ENCODE results near the gene ADD1. TPM values are rescaled to one million over a fixed set of nuclear protein-coding genes. Genes with fewer than 3 reads are reported as not detected.

The ADD1 gene
- total RNA-seq, 1 experiment from 2014 or later = 232 TPM

GRCh38 chr4:2977211-2978088, 133.8 kb downstream of the ADD1 start:
- no TSS peak for BruUV-seq (replicated peaks)
- no peak overlapping the region for H3K4me3 ChIP-seq (ENCODE audit: low read depth, low read length, poor library complexity, severe bottlenecking)
- H3K9me3 ChIP-seq (ENCODE audit: low read depth, low read length, poor library complexity, severe bottlenecking) = peaks cover 5% of the 10 kb centered on the region
- no peak overlapping the region for H3K27ac ChIP-seq (ENCODE audit: low read depth, low read length, poor library complexity, severe bottlenecking)
- DNase-seq (ENCODE audit: low spot score) = no peak
- POLR2A ChIA-PET (ENCODE audit: low non-redundant PET) = no interaction called here
- H3K27me3 ChIP-seq (replicated peaks; ENCODE audit: insufficient read depth, low read depth, low read length, poor library complexity) = no peaks in the 10 kb centered on the region
- no peaks in the 10 kb centered on the region for H3K36me3 ChIP-seq (ENCODE audit: insufficient read depth, low read length, poor library complexity, severe bottlenecking)
- CTCF ChIA-PET = interaction anchor here (0.6 to 1.2 kb wide), 4 partner anchors 12 to 903 kb away, joined by 3 to 6 read pairs (median 4); partner anchors contain the start of genes GRK4 and NOP14
- TF ChIP-seq EZH2 (IDR thresholded peaks at IDR 0.05; ENCODE audit: borderline replicate concordance, low read depth, low read length, poor library complexity, severe bottlenecking) (no peak), CTCF (conservative IDR thresholded peaks at IDR 0.05; ENCODE audit: low read depth, low read length) (no peak)
- intact Hi-C loops (cut with micrococcal nuclease; ENCODE audit: unreplicated experiment) = no loop called here
- H3K4me1 ChIP-seq (ENCODE audit: insufficient read depth, low read length, poor library complexity, severe bottlenecking) = no peaks in the 10 kb centered on the region

Other genes with a start within 250 kb of the ADD1 start
- 31.9 and 32.5 TPM in 2 replicates for gene TNIP2, start 87.5 kb upstream of the ADD1 start, total RNA-seq (2021)
- 34.4 and 37.7 TPM in 2 replicates for gene SH3BP2, start 50.8 kb upstream of the ADD1 start, total RNA-seq (2021)
- 60.9 and 69.9 TPM in 2 replicates for gene NOP14, start 119.6 kb downstream of the ADD1 start, total RNA-seq (2021)
- 5.9 and 7.5 TPM in 2 replicates for gene GRK4, start 119.7 kb downstream of the ADD1 start, total RNA-seq (2021)
- not detected in 2 replicates for gene HTT-AS, start 230.7 kb downstream of the ADD1 start, total RNA-seq (2021)
- gene HTT, start 230.8 kb downstream of the ADD1 start, total RNA-seq (2021) = 66.8 and 86.6 TPM in 2 replicates